ENCODE data around the gene LDB2. TPM values are rescaled to one million over a fixed set of nuclear protein-coding genes. Genes with fewer than 3 reads are reported as not detected.

Gene LDB2
- total and polyA plus RNA-seq, 2 of the 8 experiments (the other 6 are each of a cell fraction or from before 2014, with no cell fraction given), result 57.0 to 140 TPM

GRCh38 chr4:16617435-16617834 lies 281.0 kb downstream of the LDB2 start:
- H3K4me3 ChIP-seq (ENCODE audit: extremely low read depth in 1 of 4, insufficient read depth in 2 of 4, low read depth in 3 of 4, low read length in 4 of 4), result no peak overlapping the region
- no peak overlapping the region for H3K56ac ChIP-seq (replicated peaks; ENCODE audit: insufficient read length, low read depth, low read length)
- H3K9me3 ChIP-seq (ENCODE audit: insufficient read depth in 2 of 2, low read depth in 1 of 2, low read length in 1 of 2), result no peaks in the 10 kb centered on the region; a peak in 1 of 4 replicates
- H3K23me2 ChIP-seq (ENCODE audit: low read depth, low read length), result no peaks in the 10 kb centered on the region
- no peak overlapping the region for H3K9ac ChIP-seq (replicated peaks in 1 of 4; ENCODE audit: extremely low read depth in 1 of 4, low read depth in 3 of 4, low read length in 3 of 4)
- no peaks in the 10 kb centered on the region for H3K27me3 ChIP-seq (replicated peaks in 1 of 4; ENCODE audit: control insufficient read depth in 3 of 4, extremely low read depth in 1 of 4, insufficient read depth in 3 of 4, low read length in 3 of 4)
- no peak overlapping the region for H2BK20ac ChIP-seq (ENCODE audit: low read length)
- FAIRE-seq (no peak), DNase-seq (ENCODE audit: low read depth in 1 of 2, low spot score in 2 of 2) (no peak)
- H3K23ac ChIP-seq (ENCODE audit: insufficient read length), result no peak overlapping the region
- WGBS, 2 experiments (ENCODE audit: extremely low coverage in 1 of 2, insufficient coverage in 1 of 2, insufficient read length in 1 of 2, insufficient replicate concordance in 2 of 2, low coverage in 1 of 2, low lambda C conversion rate in 2 of 2, missing lambda C conversion rate in 1 of 2), result 86% methylated on average over 5 of the region's 5 CpGs; no CpG with 5 or more reads in 1 of the 2 experiments
- POLR2A ChIA-PET (ENCODE audit: partially characterized antibody), result interaction anchor here (0.7 kb wide), 1 partner anchor 131 kb away, joined by 3 read pairs; no protein-coding TSS in a partner anchor
- H4K20me1 ChIP-seq (replicated peaks in 1 of 2; ENCODE audit: control insufficient read depth in 1 of 2, insufficient read depth in 2 of 2, low read length in 2 of 2), result no peaks in the 10 kb centered on the region
- H4K91ac ChIP-seq (replicated peaks; ENCODE audit: insufficient read length, low read length), result no peak overlapping the region
- H3K4me2 ChIP-seq (ENCODE audit: insufficient read depth in 1 of 2, low read depth in 2 of 2, low read length in 2 of 2), result no peak overlapping the region
- no peak overlapping the region for H3K14ac ChIP-seq (ENCODE audit: insufficient read length)
- no peak overlapping the region for H4K8ac ChIP-seq (ENCODE audit: extremely low read depth, insufficient read depth, low read length)
- H4K5ac ChIP-seq (ENCODE audit: insufficient read length, low read depth, low read length), result no peak overlapping the region
- peaks cover 2% of the 10 kb centered on the region; the same call in 1 of the 2 replicates for H3K79me1 ChIP-seq (ENCODE audit: low read depth, low read length)
- H2BK5ac ChIP-seq (ENCODE audit: low read depth, low read length), result no peak overlapping the region
- no peak overlapping the region for H2BK15ac ChIP-seq (ENCODE audit: low read length)
- H2AFZ ChIP-seq (ENCODE audit: low read length), result no peak overlapping the region
- no peak overlapping the region for H2AK5ac ChIP-seq (ENCODE audit: low read depth, low read length)
- H3K18ac ChIP-seq (ENCODE audit: extremely low read depth, low read length), result no peak overlapping the region
- H3K79me2 ChIP-seq (ENCODE audit: control insufficient read depth in 1 of 2, insufficient read depth in 2 of 2, low read length in 2 of 2), result no peaks in the 10 kb centered on the region; a peak in 1 of 4 replicates
- H3K4me1 ChIP-seq (replicated peaks in 1 of 4; ENCODE audit: control insufficient read depth in 3 of 4, insufficient read depth in 4 of 4, low read length in 3 of 4), result no peaks in the 10 kb centered on the region
- no peak overlapping the region for H2BK120ac ChIP-seq (replicated peaks; ENCODE audit: low read depth, low read length)
- H3K4ac ChIP-seq (replicated peaks; ENCODE audit: insufficient read length, low read depth, low read length), result no peak overlapping the region
- CTCF ChIA-PET (ENCODE audit: partially characterized antibody), result interaction anchor here (0.5 to 1.0 kb wide), 2 partner anchors 82 to 96 kb away, joined by 3 to 4 read pairs; no protein-coding TSS in a partner anchor
- no peak for TF ChIP-seq KDM5A (IDR thresholded peaks at IDR 0.05; ENCODE audit: low read length)
- TF ChIP-seq ATF3 (IDR thresholded peaks at IDR 0.05; ENCODE audit: insufficient read depth, low read depth, low read length), result no peak
- TF ChIP-seq TAF1 (IDR thresholded peaks at IDR 0.05; ENCODE audit: low read depth, low read length), result no peak
- TF ChIP-seq SP4 (IDR thresholded peaks at IDR 0.05; ENCODE audit: low read length), result no peak
- no peak for TF ChIP-seq RBBP5 (IDR thresholded peaks at IDR 0.05; ENCODE audit: borderline replicate concordance, low read depth, low read length)
- TF ChIP-seq ATF2 (IDR thresholded peaks at IDR 0.05; ENCODE audit: low read length), result no peak
- TF ChIP-seq CBX8 (IDR thresholded peaks at IDR 0.05; ENCODE audit: borderline replicate concordance, low read depth, low read length), result no peak
- no peaks in the 10 kb centered on the region for H3K36me3 ChIP-seq (ENCODE audit: control insufficient read depth in 2 of 4, insufficient read depth in 4 of 4, low read length in 3 of 4)
- H3K27ac ChIP-seq (ENCODE audit: low read depth, low read length), result no peak overlapping the region
- H2BK12ac ChIP-seq (ENCODE audit: low read depth, low read length), result no peak overlapping the region

All from H1 (cell line).